Measurements from ENCODE around the gene ALPL. TPM values are rescaled to one million over a fixed set of nuclear protein-coding genes. Genes with fewer than 3 reads are reported as not detected.

The ALPL gene
- total RNA-seq, 3 donors from 2014 or later = 2.9 to 98.0 (median 17.4) TPM

- H3K4me1 ChIP-seq = no peaks in the 10 kb centered on the region
- no peaks in the 10 kb centered on the region for H3K27me3 ChIP-seq
- H3K36me3 ChIP-seq = no peaks in the 10 kb centered on the region
- no peak overlapping the region for H3K27ac ChIP-seq
- no peak for TF ChIP-seq POLR2AphosphoS5 (IDR thresholded peaks at IDR 0.05)
- TF ChIP-seq, protein P1, sequence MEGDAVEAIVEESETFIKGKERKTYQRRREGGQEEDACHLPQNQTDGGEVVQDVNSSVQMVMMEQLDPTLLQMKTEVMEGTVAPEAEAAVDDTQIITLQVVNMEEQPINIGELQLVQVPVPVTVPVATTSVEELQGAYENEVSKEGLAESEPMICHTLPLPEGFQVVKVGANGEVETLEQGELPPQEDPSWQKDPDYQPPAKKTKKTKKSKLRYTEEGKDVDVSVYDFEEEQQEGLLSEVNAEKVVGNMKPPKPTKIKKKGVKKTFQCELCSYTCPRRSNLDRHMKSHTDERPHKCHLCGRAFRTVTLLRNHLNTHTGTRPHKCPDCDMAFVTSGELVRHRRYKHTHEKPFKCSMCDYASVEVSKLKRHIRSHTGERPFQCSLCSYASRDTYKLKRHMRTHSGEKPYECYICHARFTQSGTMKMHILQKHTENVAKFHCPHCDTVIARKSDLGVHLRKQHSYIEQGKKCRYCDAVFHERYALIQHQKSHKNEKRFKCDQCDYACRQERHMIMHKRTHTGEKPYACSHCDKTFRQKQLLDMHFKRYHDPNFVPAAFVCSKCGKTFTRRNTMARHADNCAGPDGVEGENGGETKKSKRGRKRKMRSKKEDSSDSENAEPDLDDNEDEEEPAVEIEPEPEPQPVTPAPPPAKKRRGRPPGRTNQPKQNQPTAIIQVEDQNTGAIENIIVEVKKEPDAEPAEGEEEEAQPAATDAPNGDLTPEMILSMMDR (IDR thresholded peaks at IDR 0.05) = no peak
- no peak for TF ChIP-seq POLR2A (IDR thresholded peaks at IDR 0.05)
- no peak for DNase-seq (ENCODE audit: low spot score in 2 of 2)
- intact Hi-C loops (cut with DNase I; ENCODE audit: low total_unique reads) = no loop called here
- no peaks in the 10 kb centered on the region for H3K9me3 ChIP-seq
- H3K4me3 ChIP-seq = no peak overlapping the region
Measured at GRCh38 chr1:21497466-21498061, 11.7 kb upstream of the ALPL start.

DNA sequence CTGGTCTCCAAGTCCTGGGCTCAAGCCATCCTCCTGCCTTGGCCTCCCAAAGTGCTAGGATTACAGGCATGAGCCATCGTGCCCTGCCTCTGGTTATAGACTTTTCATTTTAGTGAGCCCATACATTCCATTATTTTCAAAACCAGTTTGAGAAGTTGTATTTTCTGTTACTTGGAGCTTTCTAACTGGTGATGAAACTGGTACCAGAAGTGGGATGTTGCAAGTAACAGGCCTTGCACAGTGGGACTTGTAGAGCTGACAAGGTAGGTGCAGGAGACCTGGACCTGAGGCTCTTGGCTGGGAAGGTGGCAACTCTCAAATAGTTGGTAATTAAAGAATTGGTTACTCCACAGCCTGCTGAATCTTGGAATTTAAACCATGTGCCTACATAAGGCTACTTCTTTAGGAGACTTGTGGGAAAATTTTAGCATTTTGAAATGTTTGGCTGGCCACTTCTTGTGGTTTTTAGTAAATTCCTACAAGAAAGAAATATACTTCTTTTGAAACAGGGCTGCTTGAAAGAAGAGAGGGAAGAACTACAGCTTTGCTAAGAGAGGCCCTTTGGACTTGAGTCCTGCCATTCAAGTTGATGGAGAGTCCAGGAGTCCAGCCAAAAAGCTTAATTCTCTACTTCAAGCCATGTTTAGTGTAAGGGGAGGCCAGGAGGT, 9.8 kb upstream of the ALPL start:
- Histone ChIP-seq H3K4me1 (no peaks in the 10 kb centered on the region), H3K27me3 (no peaks in the 10 kb centered on the region), H3K27ac (no peak overlapping the region), H3K4me3 (no peak overlapping the region), H3K36me3 (no peaks in the 10 kb centered on the region), H3K9me3 (no peaks in the 10 kb centered on the region)
- DNase-seq (ENCODE audit: low spot score in 2 of 2) = no peak
- intact Hi-C loops (cut with DNase I; ENCODE audit: low total_unique reads) = no loop called here
- TF ChIP-seq POLR2A (IDR thresholded peaks at IDR 0.05) (no peak), POLR2AphosphoS5 (IDR thresholded peaks at IDR 0.05) (no peak)
- TF ChIP-seq, protein P1 (IDR thresholded peaks at IDR 0.05) = no peak

GRCh38 chr1:21503706-21504377, 5.4 kb upstream of the ALPL start:
- DNase-seq (ENCODE audit: low spot score in 2 of 2) = peak; percentile 17 to 79
- intact Hi-C loops (cut with DNase I; ENCODE audit: low total_unique reads) = no loop called here
- Histone ChIP-seq H3K4me1 (peaks cover 0 to 4% of the 10 kb centered on the region in 2 donors), H3K9me3 (no peaks in the 10 kb centered on the region), H3K4me3 (no peak overlapping the region), H3K27me3 (peaks cover 0 to 4% of the 10 kb centered on the region in 2 donors), H3K36me3 (no peaks in the 10 kb centered on the region), H3K27ac (peak overlapping the region; percentile 8 to 32)
- TF ChIP-seq POLR2A (IDR thresholded peaks at IDR 0.05) (no peak), POLR2AphosphoS5 (IDR thresholded peaks at IDR 0.05) (no peak)
- TF ChIP-seq, protein P1 (IDR thresholded peaks at IDR 0.05) = no peak

- H3K27ac ChIP-seq = no peak overlapping the region
- no peaks in the 10 kb centered on the region for H3K9me3 ChIP-seq
- TF ChIP-seq, protein P1 (IDR thresholded peaks at IDR 0.05) = no peak
- TF ChIP-seq POLR2A (IDR thresholded peaks at IDR 0.05) (no peak), POLR2AphosphoS5 (IDR thresholded peaks at IDR 0.05) (no peak)
- no peak overlapping the region for H3K4me3 ChIP-seq
- H3K4me1 ChIP-seq = peaks cover 8 to 23% of the 10 kb centered on the region in 2 donors
- H3K27me3 ChIP-seq = peaks cover 0 to 4% of the 10 kb centered on the region in 2 donors
- H3K36me3 ChIP-seq = no peaks in the 10 kb centered on the region
- peak in 1 of 2 donors; percentile 28 for DNase-seq (ENCODE audit: low spot score in 2 of 2)
- intact Hi-C loops (cut with DNase I; ENCODE audit: low total_unique reads) = no loop called here
Measured at GRCh38 chr1:21506804-21507203, 2.4 kb upstream of the ALPL start.

All from breast epithelium (tissue), 4 donors.